ENCODE data around the gene MICALL2.

MICALL2 gene

GRCh38 chr7:1426474-1426873 is 32.8 kb downstream of the MICALL2 start:
- Histone ChIP-seq H3K4me3 (no peak overlapping the region), H3K36me3 (ENCODE audit: insufficient read depth, low read length) (no peaks in the 10 kb centered on the region), H3K9me3 (ENCODE audit: low read depth, low read length) (no peaks in the 10 kb centered on the region), H3K27ac (no peak overlapping the region), H3K9ac (ENCODE audit: insufficient read length) (no peak overlapping the region)
- DNase-seq (ENCODE audit: low read depth, low spot score): no peak
- TF ChIP-seq POLR2AphosphoS5 (IDR thresholded peaks at IDR 0.05; ENCODE audit: borderline replicate concordance, low read depth, low read length) (no peak), EZH2 (IDR thresholded peaks at IDR 0.05) (no peak), FOXP2 (optimal IDR thresholded peaks at IDR 0.05; ENCODE audit: control extremely low read depth, extremely low read length, insufficient read depth) (no peak)

- Histone ChIP-seq H3K4me3 (no peak overlapping the region), H3K9me3 (ENCODE audit: low read depth, low read length) (no peaks in the 10 kb centered on the region), H3K27ac (no peak overlapping the region), H3K9ac (ENCODE audit: insufficient read length) (no peak overlapping the region), H3K36me3 (ENCODE audit: insufficient read depth, low read length) (no peaks in the 10 kb centered on the region)
- no peak for TF ChIP-seq POLR2AphosphoS5 (IDR thresholded peaks at IDR 0.05; ENCODE audit: borderline replicate concordance, low read depth, low read length)
- TF ChIP-seq FOXP2 (optimal IDR thresholded peaks at IDR 0.05; ENCODE audit: control extremely low read depth, extremely low read length, insufficient read depth): no peak
- no peak for TF ChIP-seq EZH2 (IDR thresholded peaks at IDR 0.05)
- DNase-seq (ENCODE audit: low read depth, low spot score): no peak
Observed at GRCh38 chr7:1425292-1426136, 33.8 kb downstream of the MICALL2 start.

GRCh38 chr7:1424041-1424440 is 35.2 kb downstream of the MICALL2 start:
- no peaks in the 10 kb centered on the region for H3K9me3 ChIP-seq (ENCODE audit: low read depth, low read length)
- TF ChIP-seq FOXP2 (optimal IDR thresholded peaks at IDR 0.05; ENCODE audit: control extremely low read depth, extremely low read length, insufficient read depth): no peak
- no peak for TF ChIP-seq POLR2AphosphoS5 (IDR thresholded peaks at IDR 0.05; ENCODE audit: borderline replicate concordance, low read depth, low read length)
- TF ChIP-seq EZH2 (IDR thresholded peaks at IDR 0.05): no peak
- no peak for DNase-seq (ENCODE audit: low read depth, low spot score)
- H3K9ac ChIP-seq (ENCODE audit: insufficient read length): no peak overlapping the region
- no peak overlapping the region for H3K27ac ChIP-seq
- H3K36me3 ChIP-seq (ENCODE audit: insufficient read depth, low read length): no peaks in the 10 kb centered on the region
- no peak overlapping the region for H3K4me3 ChIP-seq

- Histone ChIP-seq H3K9ac (ENCODE audit: insufficient read length) (no peak overlapping the region), H3K9me3 (ENCODE audit: low read depth, low read length) (no peaks in the 10 kb centered on the region), H3K27ac (no peak overlapping the region), H3K36me3 (ENCODE audit: insufficient read depth, low read length) (no peaks in the 10 kb centered on the region), H3K4me3 (no peak overlapping the region)
- TF ChIP-seq EZH2 (IDR thresholded peaks at IDR 0.05) (no peak), FOXP2 (optimal IDR thresholded peaks at IDR 0.05; ENCODE audit: control extremely low read depth, extremely low read length, insufficient read depth) (no peak), POLR2AphosphoS5 (IDR thresholded peaks at IDR 0.05; ENCODE audit: borderline replicate concordance, low read depth, low read length) (no peak)
- DNase-seq (ENCODE audit: low read depth, low spot score): no peak
Observed at GRCh38 chr7:1423264-1423811, 35.9 kb downstream of the MICALL2 start.

GRCh38 chr7:1422512-1423263 is 36.6 kb downstream of the MICALL2 start:
- Histone ChIP-seq H3K4me3 (no peak overlapping the region), H3K36me3 (ENCODE audit: insufficient read depth, low read length) (no peaks in the 10 kb centered on the region), H3K9ac (ENCODE audit: insufficient read length) (no peak overlapping the region), H3K9me3 (ENCODE audit: low read depth, low read length) (no peaks in the 10 kb centered on the region), H3K27ac (no peak overlapping the region)
- TF ChIP-seq EZH2 (IDR thresholded peaks at IDR 0.05): no peak
- no peak for TF ChIP-seq POLR2AphosphoS5 (IDR thresholded peaks at IDR 0.05; ENCODE audit: borderline replicate concordance, low read depth, low read length)
- TF ChIP-seq FOXP2 (optimal IDR thresholded peaks at IDR 0.05; ENCODE audit: control extremely low read depth, extremely low read length, insufficient read depth): no peak
- DNase-seq (ENCODE audit: low read depth, low spot score): no peak

- no peak for TF ChIP-seq EZH2 (IDR thresholded peaks at IDR 0.05)
- no peak for TF ChIP-seq POLR2AphosphoS5 (IDR thresholded peaks at IDR 0.05; ENCODE audit: borderline replicate concordance, low read depth, low read length)
- no peak for TF ChIP-seq FOXP2 (optimal IDR thresholded peaks at IDR 0.05; ENCODE audit: control extremely low read depth, extremely low read length, insufficient read depth)
- H3K4me3 ChIP-seq: no peak overlapping the region
- H3K9me3 ChIP-seq (ENCODE audit: low read depth, low read length): no peaks in the 10 kb centered on the region
- no peaks in the 10 kb centered on the region for H3K36me3 ChIP-seq (ENCODE audit: insufficient read depth, low read length)
- H3K27ac ChIP-seq: no peak overlapping the region
- DNase-seq (ENCODE audit: low read depth, low spot score): no peak
- H3K9ac ChIP-seq (ENCODE audit: insufficient read length): no peak overlapping the region
Observed at GRCh38 chr7:1421946-1422345, 37.3 kb downstream of the MICALL2 start.

- TF ChIP-seq POLR2AphosphoS5 (IDR thresholded peaks at IDR 0.05; ENCODE audit: borderline replicate concordance, low read depth, low read length): no peak
- TF ChIP-seq FOXP2 (optimal IDR thresholded peaks at IDR 0.05; ENCODE audit: control extremely low read depth, extremely low read length, insufficient read depth): no peak
- TF ChIP-seq EZH2 (IDR thresholded peaks at IDR 0.05): no peak
- no peak overlapping the region for H3K9ac ChIP-seq (ENCODE audit: insufficient read length)
- DNase-seq (ENCODE audit: low read depth, low spot score): no peak
- no peak overlapping the region for H3K27ac ChIP-seq
- H3K9me3 ChIP-seq (ENCODE audit: low read depth, low read length): no peaks in the 10 kb centered on the region
- H3K4me3 ChIP-seq: no peak overlapping the region
- H3K36me3 ChIP-seq (ENCODE audit: insufficient read depth, low read length): no peaks in the 10 kb centered on the region
Observed at GRCh38 chr7:1421020-1421790, 38.1 kb downstream of the MICALL2 start.

All from SK-N-MC (cell line).